ENCODE measurements around the gene CDCA3. TPM values are rescaled to one million over a fixed set of nuclear protein-coding genes. Genes with fewer than 3 reads are reported as not detected.
A peak's percentile ranks its signal among the peaks of the same experiment; 100 is the strongest.

CDCA3 gene
- total and polyA plus RNA-seq, 2 of the 13 experiments (the other 11 are each of a cell fraction or from before 2014, with no cell fraction given), result 32.7 to 56.5 TPM

- TF ChIP-seq SP5 (CRISPR knock-in tag; IDR thresholded peaks at IDR 0.05; ENCODE audit: borderline replicate concordance, low read depth) (0 out of 2 replicates have a peak, but pooled peaks have one; percentile 34), ZNF335 (CRISPR knock-in tag; IDR thresholded peaks at IDR 0.05) (0 out of 2 replicates have a peak, but pooled peaks have one; percentile 21), AGO1 (IDR thresholded peaks at IDR 0.05; ENCODE audit: low read depth, low read length, poor library complexity, severe bottlenecking) (no peak), ZIK1 (CRISPR knock-in tag; IDR thresholded peaks at IDR 0.05; ENCODE audit: borderline replicate concordance, low read depth) (no peak), LCORL (IDR thresholded peaks at IDR 0.05) (no peak), LCORL (CRISPR knock-in tag; IDR thresholded peaks at IDR 0.05) (no peak), DBP (CRISPR knock-in tag; IDR thresholded peaks at IDR 0.05; ENCODE audit: not compliant biosample characterization) (no peak), NAIF1 (CRISPR knock-in tag; IDR thresholded peaks at IDR 0.05; ENCODE audit: borderline replicate concordance) (no peak), SMARCC2 (IDR thresholded peaks at IDR 0.05) (no peak), NFRKB (IDR thresholded peaks at IDR 0.05) (no peak), FOSL2 (CRISPR knock-in tag; IDR thresholded peaks at IDR 0.05) (0 out of 2 replicates have a peak, but pooled peaks have one; percentile 15), RBAK (CRISPR knock-in tag; IDR thresholded peaks at IDR 0.05) (no peak), HMG20B (CRISPR knock-in tag; conservative IDR thresholded peaks at IDR 0.05) (no peak), PATZ1 (CRISPR knock-in tag; IDR thresholded peaks at IDR 0.05) (no peak), ZNF224 (CRISPR knock-in tag; IDR thresholded peaks at IDR 0.05) (no peak), RFX1 (IDR thresholded peaks at IDR 0.05) (peak; percentile 90), ERF (CRISPR knock-in tag; IDR thresholded peaks at IDR 0.05) (peak; percentile 34; the same call in 1 of the 2 replicates), ZFY (CRISPR knock-in tag; IDR thresholded peaks at IDR 0.05) (no peak), EP300 (IDR thresholded peaks at IDR 0.05; ENCODE audit: low read depth in 2 of 2, low read length in 2 of 2) (no peak), EP300 (CRISPR knock-in tag; IDR thresholded peaks at IDR 0.05; ENCODE audit: borderline replicate concordance) (no peak), KLF13 (CRISPR knock-in tag; IDR thresholded peaks at IDR 0.05) (no peak), YEATS2 (CRISPR knock-in tag; IDR thresholded peaks at IDR 0.05; ENCODE audit: borderline replicate concordance) (no peak), ZNF18 (CRISPR knock-in tag; IDR thresholded peaks at IDR 0.05; ENCODE audit: insufficient replicate concordance) (no peak), DNMT1 (CRISPR knock-in tag; IDR thresholded peaks at IDR 0.05) (no peak), ZNF570 (CRISPR knock-in tag; IDR thresholded peaks at IDR 0.05; ENCODE audit: borderline replicate concordance) (no peak), FOSL1 (CRISPR knock-in tag; IDR thresholded peaks at IDR 0.05; ENCODE audit: borderline replicate concordance) (no peak)
These were observed 48.9 kb upstream of the CDCA3 start (continued) for GRCh38 chr12:6899837-6900519.

Data from HepG2 (cell line).